Testis (tissue), 3 donors: ENCODE results near the gene ANKRD28. TPM values are rescaled to one million over a fixed set of nuclear protein-coding genes. Genes with fewer than 3 reads are reported as not detected.

Source experiments
- DNase-seq: peaks from one replicate; pipeline ENCODE4 v3.0.0-alpha.2; 2019
- H3K27ac ChIP-seq, 2 donors: fragments of 200-600 bp; sonication (generic); one replicate each; pipeline ENCODE4 v1.5.1; 2019
- H3K27me3 ChIP-seq: fragments of 200-600 bp; sonication (generic); one replicate; pipeline ENCODE4 v1.5.1; 2019
- H3K36me3 ChIP-seq: fragments of 200-600 bp; sonication (generic); one replicate; pipeline ENCODE4 v1.5.1; 2017; ENCODE audit warnings: low read depth; ENCODE audit errors: missing control alignments
- H3K4me1 ChIP-seq: fragments of 200-600 bp; sonication (generic); one replicate; pipeline ENCODE4 v1.5.1; 2019
- H3K4me3 ChIP-seq, 2 donors: fragments of 200-600 bp; sonication (generic); one replicate each; pipeline ENCODE4 v1.5.1; 2017 to 2019
- H3K9me3 ChIP-seq: fragments of 200-600 bp; sonication (generic); one replicate; pipeline ENCODE4 v1.5.1; 2017
- POLR2A ChIP-seq: fragments of 450-650 bp; IDR thresholded peaks from one replicate; pipeline ENCODE4 v1.6.1; 2017; ENCODE audit warnings: antibody characterized with exemption, mild to moderate bottlenecking, moderate library complexity
- WGBS, 2 donors: methylation state at CpG; one replicate each; pipeline ENCODE4 v1.1.5; 2018; 5-methylcytosine and 5-hydroxymethylcytosine counted together
- intact Hi-C: fragments of 100-400 bp; cut with DNase I; formaldehyde crosslinking; loops from one replicate; pipeline ENCODE4 v1.15.1; 2023; ENCODE audit warnings: low total_unique reads
- polyA plus RNA-seq: library from polyadenylated mRNA; stranded (reverse); fragments of 350-450 nt; fragmentation: Illumina TruSeq; extraction: RNeasy Lipid Tissue Mini Kit (QIAGEN cat#74804); gene quantifications from one replicate; pipeline ENCODE4 v1.2.3, GENCODE V29; 2014; ENCODE audit warnings: low read depth, low replicate concordance; ENCODE audit not compliant: insufficient read depth
- total RNA-seq, 2 donors: library from RNA; depleted of rRNA; stranded (reverse); fragments of >200 nt; gene quantifications; one replicate each; pipeline ENCODE4 v1.2.3, GENCODE V29; 2016
- TF ChIP-seq, protein P1 (sequence below), 3 experiments: fragments of 450-650 bp in 2 of 3; fragments of 200-600 bp in 1 of 3; sonication (generic) in 1 of 3; IDR thresholded peaks; one replicate each; pipeline ENCODE4 v1.5.1; 2016 to 2019; ENCODE audit warnings: antibody characterized with exemption in 3 of 3, mild to moderate bottlenecking in 2 of 3, moderate library complexity in 1 of 3

Gene ANKRD28
- total and polyA plus RNA-seq, 3 donors from 2014 or later, result 82.8 to 96.3 (median 93.8) TPM

DNA sequence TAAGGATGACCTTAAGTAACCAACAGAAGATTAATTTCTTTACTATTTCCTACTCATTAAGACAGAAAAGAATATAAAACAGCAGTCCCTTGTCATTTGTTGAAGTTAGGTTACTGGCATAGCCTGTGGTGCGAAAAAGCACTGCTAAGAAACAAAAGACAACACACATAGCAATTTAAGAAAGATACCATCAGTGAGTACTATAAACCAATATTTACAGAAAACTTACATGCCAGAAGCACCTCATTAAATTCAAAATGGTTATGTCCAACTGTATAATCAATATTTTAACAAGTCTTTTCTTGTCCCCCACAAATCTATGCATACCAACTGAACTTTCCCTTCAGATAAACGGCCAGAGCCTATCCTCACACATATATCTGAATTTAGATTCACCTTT is 42.0 kb downstream of the ANKRD28 start:
- WGBS, 2 donors, result 87 to 88% methylated on average over 2 of the region's 2 CpGs
- no peak for DNase-seq
- Histone ChIP-seq H3K4me3 (no peak overlapping the region), H3K9me3 (no peaks in the 10 kb centered on the region), H3K27me3 (no peaks in the 10 kb centered on the region), H3K27ac (no peak overlapping the region), H3K4me1 (no peaks in the 10 kb centered on the region), H3K36me3 (no peaks in the 10 kb centered on the region)
- TF ChIP-seq, protein P1, sequence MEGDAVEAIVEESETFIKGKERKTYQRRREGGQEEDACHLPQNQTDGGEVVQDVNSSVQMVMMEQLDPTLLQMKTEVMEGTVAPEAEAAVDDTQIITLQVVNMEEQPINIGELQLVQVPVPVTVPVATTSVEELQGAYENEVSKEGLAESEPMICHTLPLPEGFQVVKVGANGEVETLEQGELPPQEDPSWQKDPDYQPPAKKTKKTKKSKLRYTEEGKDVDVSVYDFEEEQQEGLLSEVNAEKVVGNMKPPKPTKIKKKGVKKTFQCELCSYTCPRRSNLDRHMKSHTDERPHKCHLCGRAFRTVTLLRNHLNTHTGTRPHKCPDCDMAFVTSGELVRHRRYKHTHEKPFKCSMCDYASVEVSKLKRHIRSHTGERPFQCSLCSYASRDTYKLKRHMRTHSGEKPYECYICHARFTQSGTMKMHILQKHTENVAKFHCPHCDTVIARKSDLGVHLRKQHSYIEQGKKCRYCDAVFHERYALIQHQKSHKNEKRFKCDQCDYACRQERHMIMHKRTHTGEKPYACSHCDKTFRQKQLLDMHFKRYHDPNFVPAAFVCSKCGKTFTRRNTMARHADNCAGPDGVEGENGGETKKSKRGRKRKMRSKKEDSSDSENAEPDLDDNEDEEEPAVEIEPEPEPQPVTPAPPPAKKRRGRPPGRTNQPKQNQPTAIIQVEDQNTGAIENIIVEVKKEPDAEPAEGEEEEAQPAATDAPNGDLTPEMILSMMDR (IDR thresholded peaks at IDR 0.05), result no peak
- no peak for TF ChIP-seq POLR2A
- intact Hi-C loops, result no loop called here

DNA sequence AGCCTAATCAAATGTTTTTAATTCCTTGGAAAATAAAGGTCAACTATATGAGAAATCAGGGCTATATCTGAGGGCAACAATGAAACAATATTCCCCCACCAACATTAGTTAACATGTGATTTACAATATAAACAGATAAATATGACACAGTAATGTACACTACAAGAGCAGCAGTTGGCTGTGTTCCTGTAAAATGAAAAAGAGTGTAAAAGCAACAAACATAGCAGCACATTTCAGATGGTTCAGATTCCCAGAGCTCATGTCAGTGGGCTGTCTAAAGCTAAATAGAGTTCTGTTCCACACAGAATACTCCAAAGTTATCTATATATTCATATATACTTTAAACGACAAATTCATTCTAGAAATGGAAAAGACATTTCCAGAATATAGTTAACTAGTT is 42.6 kb downstream of the ANKRD28 start:
- Histone ChIP-seq H3K27me3 (no peaks in the 10 kb centered on the region), H3K4me1 (no peaks in the 10 kb centered on the region), H3K36me3 (no peaks in the 10 kb centered on the region), H3K27ac (no peak overlapping the region), H3K4me3 (no peak overlapping the region), H3K9me3 (no peaks in the 10 kb centered on the region)
- no peak for DNase-seq
- TF ChIP-seq, protein P1 (IDR thresholded peaks at IDR 0.05), result no peak
- no peak for TF ChIP-seq POLR2A
- WGBS, 2 donors, result 71 to 75% methylated on average over 1 of the region's 1 CpG
- intact Hi-C loops, result no loop called here

DNA sequence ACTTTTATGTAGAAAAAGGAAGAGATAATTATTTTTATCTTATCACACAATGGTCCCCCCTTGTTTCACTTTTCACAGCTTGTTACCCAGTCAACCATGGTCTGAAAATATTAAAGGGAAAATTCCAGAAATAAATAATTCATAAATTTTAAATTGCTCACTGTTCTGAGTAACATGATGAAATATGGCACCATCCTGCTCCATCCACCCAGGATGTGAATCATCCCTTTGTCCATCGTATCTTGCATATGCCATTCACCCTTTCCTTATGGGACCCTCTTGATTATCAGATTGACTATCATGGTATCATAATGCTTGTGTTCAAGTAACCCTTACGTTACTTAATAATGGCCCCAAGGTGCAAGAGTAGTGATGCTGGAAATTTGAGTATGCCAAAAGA is 43.7 kb downstream of the ANKRD28 start:
- no peak overlapping the region for H3K27ac ChIP-seq
- DNase-seq, result no peak
- 79 to 90% methylated on average over 2 of the region's 2 CpGs for WGBS, 2 donors
- intact Hi-C loops, result no loop called here
- H3K27me3 ChIP-seq, result no peaks in the 10 kb centered on the region
- H3K36me3 ChIP-seq, result no peaks in the 10 kb centered on the region
- TF ChIP-seq POLR2A, result no peak
- TF ChIP-seq, protein P1 (IDR thresholded peaks at IDR 0.05), result no peak
- H3K4me3 ChIP-seq, result no peak overlapping the region
- no peaks in the 10 kb centered on the region for H3K9me3 ChIP-seq
- no peaks in the 10 kb centered on the region for H3K4me1 ChIP-seq

DNA sequence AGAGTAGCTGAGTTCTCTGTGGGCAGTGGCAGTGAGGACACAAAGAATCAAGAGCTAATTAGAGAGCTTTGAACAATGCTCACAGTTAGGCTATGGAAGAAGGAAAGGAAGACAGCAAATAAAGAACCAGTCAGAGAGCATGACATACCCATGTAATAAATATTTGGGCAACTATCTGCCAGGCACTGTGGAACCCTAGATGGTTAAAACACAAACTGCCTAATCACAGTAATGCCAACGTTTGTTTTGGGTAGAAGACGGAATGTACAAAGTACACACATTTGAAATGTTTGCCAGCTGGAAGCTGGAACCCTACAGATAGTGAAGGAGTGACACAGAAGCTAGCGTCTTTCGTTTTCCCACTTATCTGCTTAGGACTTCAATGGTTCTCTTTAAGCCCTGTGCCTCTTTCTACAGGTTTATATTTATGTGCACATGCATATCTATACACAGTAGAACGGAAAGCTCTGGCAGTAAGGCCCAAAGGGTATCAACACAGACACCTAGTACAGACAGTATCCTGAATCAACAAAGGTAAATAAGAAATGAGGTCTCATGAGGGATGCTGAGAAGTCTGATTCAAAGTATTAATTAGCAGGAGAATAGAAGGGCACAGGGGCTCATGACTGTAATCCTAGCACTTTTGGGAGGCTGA is 44.6 kb downstream of the ANKRD28 start:
- Histone ChIP-seq H3K27me3 (no peaks in the 10 kb centered on the region), H3K9me3 (no peaks in the 10 kb centered on the region), H3K4me1 (no peaks in the 10 kb centered on the region), H3K4me3 (no peak overlapping the region), H3K36me3 (no peaks in the 10 kb centered on the region), H3K27ac (no peak overlapping the region)
- 47 to 62% methylated on average over 5 of the region's 5 CpGs for WGBS, 2 donors
- intact Hi-C loops, result no loop called here
- DNase-seq, result peak; percentile 30
- no peak for TF ChIP-seq POLR2A
- TF ChIP-seq, protein P1 (IDR thresholded peaks at IDR 0.05), result no peak

DNA sequence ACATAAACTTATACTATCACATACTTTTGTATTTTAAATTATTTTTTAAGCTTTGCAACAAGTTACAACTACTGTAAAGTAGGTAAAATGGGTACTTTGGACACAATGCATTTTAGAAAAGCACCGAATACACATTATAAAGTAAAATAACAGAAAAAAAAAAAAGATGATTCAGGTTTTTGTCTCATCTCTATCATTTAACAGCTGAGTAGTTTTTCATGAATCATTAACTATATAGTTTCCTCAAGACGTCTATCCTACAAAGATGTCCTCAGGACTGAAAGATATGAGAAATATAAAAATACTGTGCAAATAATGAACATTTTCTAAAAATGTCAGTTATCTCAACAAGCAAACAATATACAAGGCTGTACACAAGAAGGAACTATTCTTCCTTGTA is 46.9 kb downstream of the ANKRD28 start:
- TF ChIP-seq POLR2A, result no peak
- TF ChIP-seq, protein P1 (IDR thresholded peaks at IDR 0.05), result no peak
- 96 to 98% methylated on average over 2 of the region's 2 CpGs for WGBS, 2 donors
- no peak overlapping the region for H3K27ac ChIP-seq
- H3K4me1 ChIP-seq, result no peaks in the 10 kb centered on the region
- H3K27me3 ChIP-seq, result no peaks in the 10 kb centered on the region
- no peak overlapping the region for H3K4me3 ChIP-seq
- DNase-seq, result no peak
- no peaks in the 10 kb centered on the region for H3K36me3 ChIP-seq
- no peaks in the 10 kb centered on the region for H3K9me3 ChIP-seq
- intact Hi-C loops, result no loop called here
